Activated T-cell treated with anti-CD3 and anti-CD28 coated beads, Interleukin-2, amount 50 U/mL, for 1 hour (primary cell): ENCODE data around the gene CATSPERZ.

Source experiments
- DNase-seq: peaks from one replicate; pipeline ENCODE4 v3.0.0-alpha.2; 2020

CATSPERZ gene, protein sequence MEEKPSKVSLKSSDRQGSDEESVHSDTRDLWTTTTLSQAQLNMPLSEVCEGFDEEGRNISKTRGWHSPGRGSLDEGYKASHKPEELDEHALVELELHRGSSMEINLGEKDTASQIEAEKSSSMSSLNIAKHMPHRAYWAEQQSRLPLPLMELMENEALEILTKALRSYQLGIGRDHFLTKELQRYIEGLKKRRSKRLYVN

DNA sequence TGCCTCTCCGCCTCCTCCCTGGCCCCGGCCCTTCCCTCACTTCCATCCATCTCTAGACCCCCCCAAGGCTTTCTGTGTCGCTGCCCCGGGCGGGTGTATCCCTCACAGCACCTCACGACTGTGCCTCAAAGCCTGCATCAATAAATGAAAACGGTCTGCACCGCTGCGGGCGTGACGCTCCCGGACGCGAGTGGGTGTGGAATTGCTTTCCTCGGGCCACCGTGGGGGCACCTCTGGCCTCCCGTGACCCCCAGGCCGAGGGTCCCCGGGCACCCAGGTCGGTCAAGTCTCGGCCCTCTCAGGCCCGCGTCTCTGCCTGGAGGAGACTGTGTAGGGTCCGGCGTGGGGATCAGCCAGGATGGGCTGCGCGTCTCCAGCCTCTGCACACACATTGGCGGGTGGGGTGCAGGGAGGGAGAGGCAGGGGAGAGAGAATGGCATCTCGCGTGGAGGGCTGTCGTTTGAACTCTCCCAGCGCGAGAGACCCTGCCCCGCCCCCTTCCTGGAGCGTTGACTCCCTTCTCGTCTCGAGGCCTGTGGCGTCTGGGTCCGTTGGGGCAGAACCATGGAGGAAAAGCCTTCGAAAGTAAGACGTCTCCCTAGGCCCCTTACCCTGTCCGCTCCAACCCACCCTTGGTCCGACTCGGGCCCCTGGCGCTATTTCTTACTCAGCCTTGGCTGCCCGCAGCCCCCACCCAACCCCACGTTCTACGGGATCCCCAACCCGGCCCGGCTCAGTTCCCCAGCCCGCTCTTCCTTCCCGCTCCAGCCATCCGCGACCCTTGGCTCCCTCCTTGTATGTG lies at the start of gene CATSPERZ:
Gene CATSPERZ (plus strand): TSS at position 512 of the 802 bp plus-strand sequence. CDS start 53 bp downstream, at position 565.
- peak; percentile 44 for DNase-seq

DNA sequence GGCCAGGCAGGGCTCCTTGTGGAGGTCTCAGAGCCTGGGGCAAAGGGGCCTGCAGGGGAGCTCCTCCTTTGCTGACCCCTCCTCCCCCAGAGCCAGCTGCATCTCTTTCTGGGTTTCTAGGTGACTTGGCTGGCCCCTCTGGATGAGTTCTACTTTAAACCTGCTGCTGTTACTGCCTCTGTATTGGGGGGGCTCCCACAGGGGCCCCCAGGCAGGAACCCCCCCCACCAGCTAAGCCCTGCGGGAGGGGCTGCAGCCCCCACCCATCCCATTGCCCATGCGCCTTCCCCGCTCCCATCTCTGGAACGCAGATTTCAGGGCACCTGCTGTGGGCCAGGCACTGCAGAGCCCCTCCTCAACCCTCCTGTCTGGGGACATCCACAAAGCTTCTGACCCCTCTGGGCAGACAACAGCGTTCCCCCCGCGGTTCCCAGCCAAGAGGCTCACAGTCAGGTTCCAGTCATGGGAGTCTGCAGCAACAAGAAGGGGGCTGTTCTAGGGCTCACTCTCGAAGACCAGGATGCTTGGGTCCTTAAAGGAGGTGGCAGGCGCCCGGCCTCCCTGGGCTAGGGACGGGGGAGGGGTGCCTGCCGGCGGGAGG lies 49.6 kb upstream of the CATSPERZ start:
- no peak for DNase-seq

DNA sequence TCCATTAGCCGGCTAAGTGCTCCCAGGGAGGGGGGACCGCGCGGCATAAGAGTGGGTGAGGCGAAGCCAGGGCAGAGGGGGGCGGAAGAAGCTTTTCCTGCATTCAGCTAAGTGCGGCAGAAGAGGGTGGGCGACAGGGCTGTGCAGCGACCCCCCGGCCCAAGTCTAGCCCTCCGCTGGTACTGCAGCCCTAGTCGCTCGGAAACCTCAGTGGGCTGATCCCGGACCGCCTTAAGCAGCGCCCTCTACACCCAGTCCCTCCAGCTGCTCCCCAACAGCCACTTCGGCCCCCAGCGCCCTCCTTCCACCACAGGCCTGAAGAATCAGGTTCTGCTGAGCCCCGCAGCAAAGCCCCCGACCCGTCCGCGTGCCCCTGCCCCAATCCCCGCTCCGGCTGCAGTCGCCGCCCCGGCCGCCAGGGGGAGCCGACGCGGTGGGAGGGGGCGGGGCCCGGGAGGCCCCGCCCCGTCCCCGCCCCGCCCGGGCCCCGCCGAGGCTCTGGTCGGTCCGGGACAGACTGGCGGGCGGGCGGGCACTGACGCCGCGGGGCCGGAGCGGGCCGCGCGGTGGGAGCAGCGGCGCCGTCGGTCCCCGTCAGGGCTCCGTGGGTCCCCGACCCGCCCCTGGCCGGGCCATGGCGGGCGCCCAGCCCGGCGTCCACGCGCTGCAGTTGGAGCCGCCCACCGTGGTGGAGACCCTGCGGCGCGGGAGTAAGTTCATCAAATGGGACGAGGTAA lies 49.0 kb upstream of the CATSPERZ start, which contains the start of gene PLCB3:
Gene PLCB3 (plus strand): TSS at position 515 of the 737 bp plus-strand sequence. CDS start 120 bp downstream, at position 635.
- peak; percentile 86 for DNase-seq

DNA sequence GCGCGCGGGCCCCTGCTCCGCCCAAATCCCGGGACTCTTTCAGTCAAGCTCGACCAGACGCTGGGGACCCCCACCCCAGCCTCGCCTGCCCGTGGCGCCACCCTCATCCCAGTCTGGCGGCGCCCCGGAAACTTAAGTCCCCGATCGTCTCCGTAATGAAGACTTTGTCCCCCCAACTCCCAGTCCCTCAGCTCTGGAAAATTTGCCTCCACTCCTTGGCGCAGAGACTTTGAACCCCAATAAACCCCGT lies 48.5 kb upstream of the CATSPERZ start:
- no peak for DNase-seq

DNA sequence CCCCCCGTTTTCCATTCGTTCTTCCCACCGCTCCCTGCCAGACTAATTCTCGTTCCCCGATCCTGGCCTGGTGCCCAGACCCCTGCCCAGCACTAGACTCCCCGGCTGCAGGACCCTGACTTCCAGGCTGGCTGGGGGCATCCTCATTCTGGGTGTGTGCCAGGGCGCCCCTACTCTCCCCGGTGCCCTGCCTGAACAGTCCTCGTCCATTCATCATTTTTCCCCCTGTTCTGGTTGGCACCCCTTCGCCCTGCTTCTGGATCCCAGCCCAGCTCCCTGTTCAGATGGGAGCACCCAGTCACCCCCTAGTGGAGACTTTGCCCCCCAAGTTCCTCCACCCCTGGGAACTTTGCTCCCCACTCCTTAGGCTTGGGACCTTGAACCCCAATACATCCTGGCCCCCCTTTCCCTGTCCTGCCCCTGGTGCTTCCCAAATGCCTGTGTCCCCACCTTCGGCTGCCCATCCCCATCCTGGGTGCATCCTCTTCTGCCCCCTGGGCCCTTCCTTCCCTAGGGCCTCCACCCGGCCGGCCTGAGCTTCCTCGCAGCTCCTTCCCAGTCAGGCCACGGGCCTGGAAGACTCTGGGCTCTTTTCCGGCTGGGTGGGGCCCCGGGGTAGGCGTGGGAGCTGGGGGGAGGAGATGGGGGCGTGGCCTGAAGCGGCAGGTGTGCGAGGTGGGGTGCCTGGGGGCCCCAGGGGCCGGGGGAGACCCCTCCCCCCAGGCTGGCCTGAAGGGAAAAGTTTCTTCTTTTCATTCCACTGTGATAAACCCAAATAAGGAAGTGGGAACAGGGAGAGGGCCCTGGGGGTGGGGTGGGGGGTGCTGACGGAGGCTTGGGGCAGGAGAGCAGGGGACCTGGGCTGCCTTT lies 47.9 kb upstream of the CATSPERZ start:
- DNase-seq = peak; percentile 43

DNA sequence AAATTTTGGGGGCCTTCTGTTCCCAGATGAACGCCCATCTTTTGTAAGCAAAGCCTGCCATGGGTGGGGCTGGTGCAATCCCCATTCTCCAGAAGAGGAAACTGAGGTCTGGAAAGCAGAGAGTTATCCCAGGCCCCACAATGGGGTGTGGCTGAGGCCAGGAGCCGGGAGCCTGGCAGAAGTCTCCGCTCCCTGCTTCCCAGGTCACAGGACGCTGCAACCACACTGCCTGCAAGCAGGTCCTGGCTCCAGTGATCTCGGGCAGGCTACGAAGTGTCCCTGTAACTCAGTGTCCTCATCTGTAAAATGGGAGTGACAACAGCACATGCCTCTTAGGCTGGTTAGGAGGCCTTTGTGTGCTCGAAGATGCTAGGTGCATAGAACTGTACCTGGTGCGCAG lies 47.1 kb upstream of the CATSPERZ start:
- no peak for DNase-seq

DNA sequence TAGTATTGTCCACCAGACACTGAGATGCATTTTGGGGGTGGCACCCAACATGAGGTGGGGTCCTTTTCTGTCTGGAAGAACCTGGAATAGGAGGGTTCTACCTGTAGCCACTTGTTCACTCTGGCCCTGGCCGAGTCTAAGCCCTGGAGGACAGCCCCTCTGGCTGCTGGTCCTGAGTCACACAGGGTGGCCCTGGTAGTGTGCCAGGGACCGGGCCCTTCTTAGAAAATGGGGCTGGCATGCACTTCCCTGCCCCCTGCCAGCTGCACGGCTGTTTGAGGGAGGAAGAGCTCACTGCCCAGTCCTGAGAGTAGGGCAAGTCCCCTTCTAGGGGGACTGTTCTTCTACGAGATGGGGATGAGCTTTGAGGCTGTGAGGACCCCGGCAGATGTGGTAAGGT lies 46.7 kb upstream of the CATSPERZ start:
- DNase-seq = no peak

DNA sequence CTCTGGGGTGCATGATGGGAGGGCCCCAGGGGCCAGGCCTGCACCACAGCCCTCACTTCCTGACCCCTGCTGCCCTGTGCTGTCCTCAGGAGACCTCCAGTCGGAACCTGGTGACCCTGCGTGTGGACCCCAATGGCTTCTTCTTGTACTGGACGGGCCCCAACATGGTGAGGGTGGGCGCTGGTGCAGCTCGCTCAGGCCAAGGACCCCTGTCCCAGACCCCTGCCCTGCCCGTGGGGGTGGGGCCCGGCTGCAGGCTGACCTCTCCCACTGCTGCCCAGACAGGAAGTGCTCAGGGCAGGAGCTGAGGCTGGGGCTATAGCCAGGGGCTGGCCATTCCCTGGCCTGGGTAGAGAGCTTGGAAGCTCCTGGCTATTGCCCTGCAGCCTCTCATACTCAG lies 45.8 kb upstream of the CATSPERZ start:
- no peak for DNase-seq

DNA sequence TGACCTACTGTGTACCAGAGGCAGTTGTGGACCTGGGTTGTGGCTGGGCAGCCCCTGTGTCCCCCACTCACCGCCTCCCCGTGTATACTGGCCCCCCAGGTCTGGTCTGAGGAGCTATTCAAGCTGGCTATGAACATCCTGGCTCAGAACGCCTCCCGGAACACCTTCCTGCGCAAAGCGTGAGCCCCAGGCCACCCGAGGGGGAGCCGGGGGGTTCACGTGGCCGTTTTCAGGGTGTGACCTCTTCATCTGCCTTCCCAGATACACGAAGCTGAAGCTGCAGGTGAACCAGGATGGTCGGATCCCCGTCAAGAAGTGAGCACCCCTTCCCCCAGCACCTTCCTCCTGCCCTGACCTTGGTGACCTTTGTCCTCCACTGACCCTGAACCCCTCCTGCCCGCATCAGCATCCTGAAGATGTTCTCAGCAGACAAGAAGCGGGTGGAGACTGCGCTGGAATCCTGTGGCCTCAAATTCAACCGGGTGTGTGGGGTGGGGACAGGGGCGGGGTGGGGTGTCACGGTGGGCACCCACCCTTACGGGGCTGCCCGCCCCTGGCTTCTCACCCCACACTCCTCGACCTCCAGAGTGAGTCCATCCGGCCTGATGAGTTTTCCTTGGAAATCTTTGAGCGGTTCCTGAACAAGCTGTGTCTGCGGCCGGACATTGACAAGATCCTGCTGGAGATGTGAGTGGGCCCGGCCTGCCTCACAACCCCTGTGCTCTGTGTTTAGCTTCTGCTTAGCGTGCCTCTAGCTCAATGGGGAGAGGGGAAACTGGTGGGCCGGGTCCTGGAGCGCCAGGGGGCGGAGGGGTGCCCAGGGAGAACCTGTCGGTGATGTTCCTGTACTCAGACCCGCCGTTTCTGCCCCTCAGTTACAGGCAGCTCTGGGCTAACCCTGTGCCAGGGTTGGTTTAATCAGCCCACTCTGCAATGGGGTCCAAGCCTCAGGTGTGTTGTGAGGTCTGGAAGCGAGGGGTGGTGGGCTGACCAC lies 44.7 kb upstream of the CATSPERZ start:
- DNase-seq = no peak

DNA sequence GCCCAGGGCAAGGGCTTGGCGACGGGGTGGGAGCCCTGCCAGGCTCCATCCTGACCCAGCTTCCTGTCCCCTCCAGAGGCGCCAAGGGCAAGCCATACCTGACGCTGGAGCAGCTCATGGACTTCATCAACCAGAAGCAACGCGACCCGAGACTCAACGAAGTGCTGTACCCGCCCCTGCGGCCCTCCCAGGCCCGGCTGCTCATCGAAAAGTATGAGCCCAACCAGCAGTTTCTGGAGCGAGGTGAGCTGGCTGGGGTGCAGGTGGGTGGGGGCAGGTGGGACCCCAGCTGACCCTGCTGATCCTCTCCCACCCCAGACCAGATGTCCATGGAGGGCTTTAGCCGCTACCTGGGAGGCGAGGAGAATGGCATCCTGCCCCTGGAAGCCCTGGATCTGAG lies 43.9 kb upstream of the CATSPERZ start:
- DNase-seq = no peak

DNA sequence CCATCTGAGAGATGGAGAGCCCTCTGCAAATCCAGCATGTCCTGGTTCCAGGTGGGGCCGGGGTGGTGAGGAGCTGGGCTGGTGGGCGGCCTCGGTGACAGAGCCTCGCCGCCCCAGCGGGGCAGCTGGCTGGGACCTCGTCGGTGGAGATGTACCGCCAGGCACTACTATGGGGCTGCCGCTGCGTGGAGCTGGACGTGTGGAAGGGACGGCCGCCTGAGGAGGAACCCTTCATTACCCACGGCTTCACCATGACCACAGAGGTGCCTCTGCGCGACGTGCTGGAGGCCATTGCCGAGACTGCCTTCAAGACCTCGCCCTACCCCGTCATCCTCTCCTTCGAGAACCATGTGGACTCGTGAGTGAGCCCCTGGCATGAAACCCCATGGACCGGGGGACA lies 41.8 kb upstream of the CATSPERZ start:
- DNase-seq = no peak

DNA sequence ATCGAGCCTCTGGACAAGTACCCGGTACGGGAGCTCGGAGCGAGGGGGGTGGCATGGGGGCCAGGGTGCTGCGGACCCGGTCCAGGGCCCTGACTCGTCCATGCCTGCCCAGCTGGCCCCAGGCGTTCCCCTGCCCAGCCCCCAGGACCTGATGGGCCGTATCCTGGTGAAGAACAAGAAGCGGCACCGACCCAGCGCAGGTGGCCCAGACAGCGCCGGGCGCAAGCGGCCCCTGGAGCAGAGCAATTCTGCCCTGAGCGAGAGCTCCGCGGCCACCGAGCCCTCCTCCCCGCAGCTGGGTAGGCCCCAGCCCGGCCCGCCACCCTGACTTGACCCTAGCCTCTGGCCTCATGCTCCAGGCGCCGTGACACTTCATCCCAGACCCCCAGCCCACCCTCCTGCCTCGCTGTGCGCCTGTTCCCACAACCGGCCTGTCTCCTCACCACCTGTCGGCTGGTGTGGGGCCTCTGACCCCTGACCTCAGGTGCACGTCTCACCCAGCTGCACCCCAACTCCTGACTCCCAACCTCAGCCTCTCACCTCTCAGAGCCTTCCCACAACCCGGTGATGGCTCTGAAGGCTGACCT lies 41.1 kb upstream of the CATSPERZ start:
- no peak for DNase-seq

DNA sequence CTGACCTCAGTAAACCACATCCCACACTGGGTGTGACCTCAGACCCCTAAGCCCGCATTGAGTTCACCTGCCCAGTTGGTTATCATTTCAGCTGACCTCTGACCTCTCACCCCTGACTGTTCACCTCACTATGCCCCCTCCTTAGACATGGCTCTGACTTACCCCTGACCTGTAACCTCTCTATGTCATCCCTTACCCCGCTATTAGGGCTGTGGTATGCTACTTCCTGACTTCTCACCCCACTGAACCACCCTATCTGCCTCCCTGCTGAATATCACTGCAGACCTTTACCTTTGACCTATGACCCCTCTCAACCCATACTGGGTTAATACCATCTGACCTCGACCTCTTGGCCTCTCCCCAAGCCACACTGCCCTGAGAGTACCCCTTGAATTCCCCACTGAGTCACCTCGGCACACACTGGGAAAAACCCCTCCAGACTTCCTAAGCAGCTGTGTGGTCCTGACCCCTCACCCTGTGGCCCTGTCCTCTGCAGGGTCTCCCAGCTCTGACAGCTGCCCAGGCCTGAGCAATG lies 40.6 kb upstream of the CATSPERZ start:
- no peak for DNase-seq

DNA sequence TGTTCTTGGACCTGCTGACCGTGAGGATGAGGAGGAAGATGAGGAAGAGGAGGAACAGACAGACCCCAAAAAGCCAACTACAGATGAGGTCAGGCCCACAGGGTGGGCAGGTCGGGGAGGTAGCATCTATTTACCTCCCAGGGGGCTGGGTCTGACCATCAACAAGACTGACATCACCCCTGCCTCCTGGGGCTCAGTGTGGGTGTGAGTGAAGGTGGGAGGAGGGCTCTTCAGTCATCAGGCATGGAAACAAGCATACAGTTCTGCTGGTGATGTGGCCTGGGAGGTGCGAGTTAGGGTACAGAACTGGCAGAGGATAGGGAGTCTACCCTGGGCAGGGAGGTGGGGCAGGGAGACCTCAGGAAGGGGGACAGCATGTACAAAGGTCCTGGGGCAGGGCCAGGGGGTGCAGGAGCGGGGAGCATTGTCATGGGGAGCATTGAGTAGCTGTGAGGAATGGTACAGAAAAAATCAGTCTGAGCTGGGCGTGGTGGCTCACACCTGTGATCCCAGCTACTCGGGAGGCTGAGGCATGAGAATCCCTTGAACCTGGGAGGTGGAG lies 39.9 kb upstream of the CATSPERZ start:
- no peak for DNase-seq

DNA sequence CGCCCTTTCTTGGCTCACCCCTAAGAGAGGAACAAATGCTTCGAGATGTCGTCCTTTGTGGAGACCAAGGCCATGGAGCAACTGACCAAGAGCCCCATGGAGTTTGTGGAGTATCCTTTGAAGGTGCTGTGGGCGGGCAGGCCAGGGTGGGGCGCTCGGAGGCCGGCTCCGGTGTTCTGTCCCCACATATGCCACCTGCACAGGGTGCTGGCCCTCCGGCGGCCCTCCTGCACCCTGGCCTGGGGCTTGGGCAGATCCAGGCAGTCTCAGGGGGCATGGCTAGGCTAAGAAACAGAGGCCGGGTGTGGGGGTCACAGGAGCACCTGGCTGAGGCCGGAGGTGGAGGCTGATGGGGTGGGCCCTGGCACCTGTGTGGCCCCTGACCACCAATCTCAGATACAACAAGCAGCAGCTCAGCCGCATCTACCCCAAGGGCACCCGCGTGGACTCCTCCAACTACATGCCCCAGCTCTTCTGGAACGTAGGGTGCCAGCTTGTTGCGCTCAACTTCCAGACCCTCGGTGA lies 38.5 kb upstream of the CATSPERZ start:
- no peak for DNase-seq

DNA sequence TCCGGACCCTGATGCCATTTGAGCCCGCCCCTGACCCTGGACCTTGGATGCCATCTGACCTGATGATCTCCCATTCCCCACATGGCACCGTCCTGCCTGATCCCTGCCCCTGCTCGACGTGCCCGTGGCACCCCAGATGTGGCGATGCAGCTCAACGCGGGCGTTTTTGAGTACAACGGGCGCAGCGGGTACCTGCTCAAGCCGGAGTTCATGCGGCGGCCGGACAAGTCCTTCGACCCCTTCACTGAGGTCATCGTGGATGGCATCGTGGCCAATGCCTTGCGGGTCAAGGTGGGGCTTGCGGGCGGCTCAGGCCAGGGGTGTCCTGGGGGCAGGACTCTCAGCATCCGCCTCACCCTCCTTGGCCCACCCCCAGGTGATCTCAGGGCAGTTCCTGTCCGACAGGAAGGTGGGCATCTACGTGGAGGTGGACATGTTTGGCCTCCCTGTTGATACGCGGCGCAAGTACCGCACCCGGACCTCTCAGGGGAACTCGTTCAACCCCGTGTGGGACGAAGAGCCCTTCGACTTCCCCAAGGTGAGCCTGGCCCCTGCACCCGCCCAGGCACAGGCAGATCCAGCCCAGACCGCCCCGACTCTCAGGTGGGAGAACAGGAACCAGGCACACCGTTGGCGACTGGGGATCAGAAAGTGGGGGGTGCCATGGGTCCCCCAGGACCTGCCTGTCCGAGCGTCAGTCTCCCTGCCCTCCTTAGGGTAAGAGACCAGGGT lies 37.7 kb upstream of the CATSPERZ start:
- DNase-seq = no peak

DNA sequence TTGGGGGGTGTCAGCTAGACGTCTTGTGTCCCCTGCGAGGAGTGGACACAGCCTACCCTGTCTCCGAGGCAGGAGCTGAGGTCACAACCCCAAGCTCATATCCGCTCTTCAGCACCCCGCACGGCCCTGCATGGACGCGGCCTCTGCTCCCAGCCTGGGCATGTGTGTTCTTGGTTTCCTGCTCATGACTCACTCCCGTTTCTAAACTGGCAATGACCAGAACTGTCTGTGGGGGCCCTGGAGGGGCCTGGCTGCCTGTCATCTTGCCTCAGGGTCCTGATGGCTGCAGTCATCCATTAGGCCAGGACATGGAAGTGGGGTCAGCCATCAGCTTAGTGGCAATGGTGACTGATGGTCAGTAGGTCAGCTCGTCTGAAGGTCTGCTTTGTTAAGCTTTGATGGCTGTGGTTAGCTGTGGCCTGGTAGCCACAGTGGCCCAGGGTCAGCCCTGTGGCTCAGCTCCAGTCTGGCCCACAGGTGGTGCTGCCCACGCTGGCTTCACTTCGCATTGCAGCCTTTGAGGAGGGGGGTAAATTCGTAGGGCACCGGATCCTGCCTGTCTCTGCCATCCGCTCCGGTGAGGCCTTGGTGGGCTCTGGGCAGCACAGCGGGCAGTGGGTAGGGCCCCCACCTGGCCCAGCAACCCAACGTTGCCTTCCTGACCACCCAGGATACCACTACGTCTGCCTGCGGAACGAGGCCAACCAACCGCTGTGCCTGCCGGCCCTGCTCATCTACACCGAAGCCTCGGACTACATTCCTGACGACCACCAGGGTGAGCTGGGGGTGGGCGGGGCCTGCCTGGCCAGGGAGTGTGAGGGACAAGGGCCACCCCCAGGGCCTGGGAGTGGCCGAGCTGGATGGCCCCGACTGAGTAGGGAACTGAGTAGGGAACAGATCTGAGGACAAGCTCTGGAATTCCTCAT lies 36.9 kb upstream of the CATSPERZ start:
- no peak for DNase-seq

DNA sequence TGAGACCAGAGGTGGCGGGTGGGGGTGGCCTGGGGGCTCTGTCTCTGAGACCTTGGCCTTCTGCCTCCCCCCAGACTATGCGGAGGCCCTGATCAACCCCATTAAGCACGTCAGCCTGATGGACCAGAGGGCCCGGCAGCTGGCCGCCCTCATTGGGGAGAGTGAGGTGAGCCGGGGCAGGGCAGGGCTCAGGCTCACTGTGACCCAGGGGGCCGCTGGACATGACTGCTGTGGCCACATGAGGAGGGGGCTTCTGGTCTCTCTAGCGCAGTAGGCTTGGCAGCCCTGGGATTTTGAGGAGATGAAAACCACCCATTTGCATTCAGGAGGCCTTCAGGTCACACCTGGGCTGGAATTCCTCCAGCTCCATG lies 36.2 kb upstream of the CATSPERZ start:
- no peak for DNase-seq
